NCI-H1694 (cell line): ENCODE data around the gene AKAP6.
A peak's percentile ranks its signal among the peaks of the same experiment; 100 is the strongest.

Experiments
- DNase-seq: peaks from one replicate; lab custom pipeline; 2025; lab: John Stamatoyannopoulos, UW

The AKAP6 gene

DNA sequence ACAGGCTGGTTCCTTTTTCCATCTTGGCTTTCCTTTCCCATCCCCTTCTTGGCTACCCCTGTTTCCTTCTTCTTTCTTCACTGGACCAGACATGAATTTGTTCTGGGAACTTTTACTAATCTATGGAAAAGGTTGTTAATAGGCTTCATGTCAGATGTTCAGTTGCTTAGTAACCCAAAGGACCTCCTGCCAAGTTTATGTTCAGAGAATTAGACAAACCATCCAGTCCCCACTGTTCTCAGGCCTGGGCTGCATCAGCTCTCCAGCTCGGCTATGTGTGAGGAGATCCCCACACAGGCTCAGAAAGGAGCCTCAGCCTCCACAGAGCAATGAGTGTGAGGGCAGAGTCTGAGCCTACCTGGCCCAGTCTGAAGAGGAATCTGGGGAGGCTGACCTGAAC is 78.0 kb downstream of the AKAP6 start:
- DNase-seq = peak; percentile 54

GRCh38 chr14:32408018-32408417 is 78.9 kb downstream of the AKAP6 start:
- DNase-seq = peak; percentile 49

- DNase-seq = no peak
Observed at GRCh38 chr14:32412103-32412502, 83.0 kb downstream of the AKAP6 start.

- DNase-seq = no peak
Observed at GRCh38 chr14:32412532-32412931, 83.4 kb downstream of the AKAP6 start.

GRCh38 chr14:32413967-32414640 is 85.0 kb downstream of the AKAP6 start:
- DNase-seq = no peak

DNA sequence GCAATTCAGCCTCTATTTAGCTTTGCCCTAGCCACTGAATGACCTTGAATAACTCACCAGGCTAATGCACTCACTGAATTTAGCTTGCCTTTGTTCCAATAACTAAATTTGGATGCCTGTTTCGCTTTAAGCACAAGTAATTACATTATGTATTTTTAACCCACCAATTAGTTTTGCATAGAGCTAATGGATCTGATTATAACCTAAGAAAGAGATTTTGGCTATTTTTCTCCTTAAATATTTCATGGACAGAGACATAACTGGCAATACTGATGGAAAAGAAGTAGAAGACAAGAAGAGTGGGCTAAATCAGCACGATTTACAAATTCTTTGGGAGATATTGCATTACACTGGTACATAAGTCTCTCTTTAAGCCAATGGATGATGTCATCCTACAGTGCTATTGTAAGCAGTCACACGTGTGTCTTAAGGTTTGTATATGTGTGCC is 85.7 kb downstream of the AKAP6 start:
- DNase-seq = no peak

DNA sequence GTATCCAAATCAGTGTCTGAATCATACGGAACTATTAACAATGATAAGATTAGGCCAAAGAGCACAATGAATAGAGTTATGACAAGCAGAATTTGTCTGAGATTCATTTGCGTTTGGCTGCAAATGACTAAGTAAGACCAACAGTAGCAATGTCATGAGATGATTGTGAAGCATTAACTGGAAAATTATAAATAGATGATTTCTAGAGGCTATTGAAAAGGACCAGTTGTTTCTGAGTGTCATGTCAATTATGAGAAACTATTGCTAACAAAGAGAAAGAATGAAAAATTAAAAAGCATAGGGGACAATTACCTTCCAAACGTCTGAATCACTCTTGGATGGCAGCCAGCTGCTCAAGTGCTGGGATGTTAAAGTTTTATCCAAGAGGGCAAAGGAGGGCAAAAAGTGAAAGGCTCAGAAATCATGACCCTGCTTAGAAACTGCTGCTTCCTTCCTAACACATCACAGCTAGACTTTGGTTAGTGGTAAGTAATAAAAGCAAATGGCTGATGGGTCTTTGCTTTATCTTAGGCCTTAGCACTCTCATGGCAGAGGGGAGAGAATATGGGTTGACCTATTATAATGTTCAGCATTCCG is 89.0 kb downstream of the AKAP6 start:
- no peak for DNase-seq

GRCh38 chr14:32419429-32419828 is 90.3 kb downstream of the AKAP6 start:
- DNase-seq = no peak

DNA sequence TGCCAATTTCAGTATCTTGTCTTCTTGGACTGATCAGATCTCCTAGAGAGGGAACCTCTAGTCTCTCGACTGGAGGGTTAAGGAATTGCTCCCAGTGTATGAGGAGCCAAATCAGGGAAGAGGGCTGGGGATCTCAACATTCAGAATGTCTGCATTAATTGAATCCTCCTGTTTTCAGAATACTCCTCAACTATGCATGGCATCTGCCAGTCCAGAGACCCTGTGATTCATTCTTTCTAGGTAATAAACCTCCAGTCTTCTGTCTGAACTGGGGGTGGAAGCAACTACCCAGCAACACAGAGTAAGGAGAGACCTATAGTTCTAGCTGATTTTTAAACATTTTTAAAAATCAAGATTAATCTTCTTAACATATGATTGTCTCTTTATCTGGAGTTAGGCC is 92.7 kb downstream of the AKAP6 start:
- no peak for DNase-seq

DNA sequence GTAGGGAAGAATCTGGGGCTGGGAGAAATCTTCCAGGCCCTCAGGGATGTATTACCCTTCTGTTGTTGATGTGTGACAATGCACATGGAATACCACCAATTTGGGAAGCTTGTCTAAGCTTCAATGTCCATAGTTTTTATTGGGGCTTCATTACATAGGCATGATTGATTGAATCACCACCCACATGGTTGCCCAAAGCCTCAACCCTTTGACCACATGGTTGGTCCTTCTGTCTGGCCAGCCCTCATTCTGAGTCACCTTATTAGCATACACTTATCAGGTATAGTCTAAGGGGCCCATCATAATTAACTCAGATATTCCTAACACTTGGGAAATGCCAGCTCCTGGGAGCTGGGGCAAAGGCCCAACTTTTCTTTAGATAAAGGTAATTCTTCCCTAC is 93.3 kb downstream of the AKAP6 start:
- no peak for DNase-seq

DNA sequence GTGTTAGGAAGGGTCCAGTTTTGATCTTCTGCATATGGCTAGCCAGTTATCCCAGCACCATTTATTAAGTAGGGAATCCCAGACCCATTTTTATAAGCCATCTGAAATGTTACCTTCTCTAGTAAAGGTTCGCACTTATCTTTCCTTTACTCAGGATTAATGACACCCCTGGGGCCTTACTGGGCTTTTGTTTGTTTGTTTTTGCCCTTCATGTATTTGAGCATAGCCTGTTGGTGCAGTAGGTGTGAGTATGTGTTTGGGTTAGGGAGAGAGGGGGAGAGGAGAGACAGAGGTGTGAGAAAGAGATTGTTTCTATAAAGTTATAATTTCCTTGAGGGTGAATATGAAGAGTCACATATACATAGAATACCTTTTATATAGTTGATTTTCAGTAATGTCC is 96.9 kb downstream of the AKAP6 start:
- DNase-seq = no peak

GRCh38 chr14:32426586-32427388 is 97.7 kb downstream of the AKAP6 start:
- no peak for DNase-seq

GRCh38 chr14:32427726-32428528 is 98.8 kb downstream of the AKAP6 start:
- DNase-seq = no peak

GRCh38 chr14:32428875-32429274 is 99.8 kb downstream of the AKAP6 start:
- no peak for DNase-seq

DNA sequence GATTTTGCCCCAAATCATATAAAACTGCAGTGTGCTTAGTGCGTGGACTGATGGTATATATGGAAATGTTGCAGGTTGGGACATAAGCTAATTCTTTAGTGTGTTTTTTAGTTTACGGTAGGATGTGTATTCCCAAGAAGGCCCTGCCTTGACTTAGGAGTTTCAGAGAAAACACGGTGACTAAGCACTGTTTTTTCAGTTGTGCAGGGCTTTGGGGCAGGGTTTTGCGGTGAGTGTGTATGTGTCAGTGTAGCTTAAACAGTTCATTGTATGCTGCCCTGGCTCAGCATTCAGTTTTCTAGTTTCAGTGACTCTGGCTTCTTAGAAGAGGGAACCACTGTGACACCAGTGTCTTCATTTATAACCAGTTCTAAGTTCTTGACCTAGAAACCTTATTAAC is 101.2 kb downstream of the AKAP6 start:
- DNase-seq = no peak

DNA sequence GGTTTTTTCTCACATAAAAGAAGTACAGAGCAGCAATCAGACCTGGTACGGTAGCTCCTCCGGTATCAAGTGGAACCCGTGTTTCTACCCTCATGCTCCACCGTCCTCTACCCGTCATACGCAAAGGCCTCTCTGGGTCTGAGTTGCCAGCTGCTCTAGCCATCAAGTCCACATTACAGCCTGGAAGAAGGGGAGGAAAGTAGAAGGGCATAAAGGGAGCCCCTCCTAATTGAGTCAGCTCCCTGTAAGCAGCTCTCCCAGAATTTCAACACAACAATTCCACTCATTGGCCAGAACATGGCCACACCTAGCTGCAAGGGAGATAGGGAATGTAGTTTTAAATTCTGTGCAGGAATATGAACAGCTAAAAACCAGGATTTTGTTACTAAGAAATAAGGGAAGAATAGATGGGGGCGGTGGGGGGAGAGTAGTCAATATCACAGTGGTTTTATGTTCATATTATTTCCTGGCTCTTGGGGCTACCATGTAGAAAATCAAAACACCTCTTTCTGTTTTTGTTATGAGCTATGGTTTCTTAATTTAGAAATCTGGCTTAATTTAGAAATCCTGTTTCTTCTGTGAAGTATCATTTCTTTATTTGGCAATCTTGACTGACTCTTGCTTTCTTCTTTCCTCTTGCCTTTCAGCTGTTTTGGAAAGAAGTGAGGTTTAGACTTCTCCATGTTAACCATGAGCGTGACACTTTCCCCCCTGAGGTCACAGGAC is 103.9 kb downstream of the AKAP6 start:
- no peak for DNase-seq

DNA sequence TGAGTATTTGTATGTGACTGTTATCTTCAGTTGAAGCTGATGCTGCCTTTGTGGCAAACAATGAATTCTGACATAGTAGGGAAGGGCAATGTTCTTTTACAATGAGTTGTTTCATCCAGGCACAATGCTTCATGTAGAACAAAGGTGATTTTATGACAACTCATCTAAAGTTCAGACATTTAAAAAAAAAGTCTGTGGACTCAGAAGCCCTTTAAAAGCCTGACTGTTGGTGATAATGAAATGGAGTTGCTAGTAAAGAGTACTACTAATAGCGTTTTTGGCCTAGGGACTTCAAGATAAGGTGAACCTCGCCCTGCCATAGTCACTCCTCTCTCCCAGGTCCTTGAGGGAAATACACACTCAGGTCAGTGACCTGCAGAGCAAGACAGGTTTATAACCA is 105.1 kb downstream of the AKAP6 start:
- no peak for DNase-seq

GRCh38 chr14:32434880-32435279 is 105.8 kb downstream of the AKAP6 start:
- no peak for DNase-seq

- no peak for DNase-seq
Observed at GRCh38 chr14:32435411-32435810, 106.3 kb downstream of the AKAP6 start.

- no peak for DNase-seq
Observed at GRCh38 chr14:32436993-32437392, 107.9 kb downstream of the AKAP6 start.

DNA sequence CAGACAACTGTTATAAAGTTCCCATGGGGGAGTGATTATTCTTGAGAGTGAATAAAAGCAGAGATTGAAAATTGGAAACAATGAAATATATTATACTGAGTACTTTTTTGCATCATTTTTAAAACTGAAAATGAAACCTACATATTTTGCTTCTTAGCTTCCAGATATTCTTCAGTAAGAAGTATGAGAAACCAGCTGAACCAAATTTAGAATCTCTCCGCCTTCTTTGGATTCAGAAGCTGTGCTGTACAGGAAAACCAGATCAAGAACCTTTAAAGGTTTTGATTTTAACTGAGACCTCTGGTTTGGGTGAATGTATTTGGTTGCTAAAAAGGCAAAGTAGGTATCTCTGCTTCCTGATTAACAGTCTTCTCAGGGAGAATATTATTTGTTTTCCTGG is 109.4 kb downstream of the AKAP6 start:
- no peak for DNase-seq
